Retinal pigment epithelial cell (primary cell): ENCODE results near the gene NATD1.

Source experiments
- DNase-seq: peaks from one replicate; pipeline ENCODE4 v3.0.0-alpha.2; 2010; ENCODE audit warnings: low read depth
- H3K4me3 ChIP-seq: 2 replicates; pipeline ENCODE4 v1.5.1; 2011; ENCODE audit warnings: mild to moderate bottlenecking, low read length, control low read depth, moderate library complexity
- CTCF ChIP-seq: conservative IDR thresholded peaks from 2 replicates; pipeline ENCODE4 v1.5.1; 2011; ENCODE audit warnings: low read depth, low read length, control low read depth, inconsistent platforms

The NATD1 gene

GRCh38 chr17:21190078-21190477 is 63.1 kb downstream of the NATD1 start:
- no peak for DNase-seq
- TF ChIP-seq CTCF = no peak

GRCh38 chr17:21189361-21189760 is 63.8 kb downstream of the NATD1 start:
- DNase-seq = no peak
- TF ChIP-seq CTCF = no peak
- no peak overlapping the region for H3K4me3 ChIP-seq

More at GRCh38 chr17:21190078-21190477, 63.1 kb downstream of the NATD1 start:
- H3K4me3 ChIP-seq = no peak overlapping the region
